Measurements from ENCODE around the gene PKD2.

PKD2 gene

GRCh38 chr4:88035292-88035691 is 27.9 kb downstream of the PKD2 start:
- TF ChIP-seq, protein P1, sequence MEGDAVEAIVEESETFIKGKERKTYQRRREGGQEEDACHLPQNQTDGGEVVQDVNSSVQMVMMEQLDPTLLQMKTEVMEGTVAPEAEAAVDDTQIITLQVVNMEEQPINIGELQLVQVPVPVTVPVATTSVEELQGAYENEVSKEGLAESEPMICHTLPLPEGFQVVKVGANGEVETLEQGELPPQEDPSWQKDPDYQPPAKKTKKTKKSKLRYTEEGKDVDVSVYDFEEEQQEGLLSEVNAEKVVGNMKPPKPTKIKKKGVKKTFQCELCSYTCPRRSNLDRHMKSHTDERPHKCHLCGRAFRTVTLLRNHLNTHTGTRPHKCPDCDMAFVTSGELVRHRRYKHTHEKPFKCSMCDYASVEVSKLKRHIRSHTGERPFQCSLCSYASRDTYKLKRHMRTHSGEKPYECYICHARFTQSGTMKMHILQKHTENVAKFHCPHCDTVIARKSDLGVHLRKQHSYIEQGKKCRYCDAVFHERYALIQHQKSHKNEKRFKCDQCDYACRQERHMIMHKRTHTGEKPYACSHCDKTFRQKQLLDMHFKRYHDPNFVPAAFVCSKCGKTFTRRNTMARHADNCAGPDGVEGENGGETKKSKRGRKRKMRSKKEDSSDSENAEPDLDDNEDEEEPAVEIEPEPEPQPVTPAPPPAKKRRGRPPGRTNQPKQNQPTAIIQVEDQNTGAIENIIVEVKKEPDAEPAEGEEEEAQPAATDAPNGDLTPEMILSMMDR (IDR thresholded peaks at IDR 0.05; ENCODE audit: insufficient read depth, low read length, missing control alignments): no peak
- H3K4me3 ChIP-seq (ENCODE audit: low read depth, low read length): no peak overlapping the region
- POLR2A ChIA-PET: no interaction called here
- CTCF ChIA-PET: interaction anchor here (0.8 to 1.7 kb wide), 7 partner anchors 8 to 186 kb away, joined by 3 to 22 read pairs (median 4); no protein-coding TSS in a partner anchor
- no peak for DNase-seq (ENCODE audit: low read depth, low spot score)

- TF ChIP-seq, protein P1 (IDR thresholded peaks at IDR 0.05; ENCODE audit: insufficient read depth, low read length, missing control alignments): no peak
- ChIA-PET CTCF (interaction anchor here (1.2 to 3.1 kb wide), 5 partner anchors 9 to 188 kb away, joined by 4 to 24 read pairs (median 5); no protein-coding TSS in a partner anchor), POLR2A (no interaction called here)
- no peak for DNase-seq (ENCODE audit: low read depth, low spot score)
- H3K4me3 ChIP-seq (ENCODE audit: low read depth, low read length): no peak overlapping the region
Measured at GRCh38 chr4:88037447-88037846, 30.0 kb downstream of the PKD2 start.

- ChIA-PET CTCF (interaction anchor here (1.2 to 3.1 kb wide), 6 partner anchors 9 to 188 kb away, joined by 4 to 24 read pairs (median 5); no protein-coding TSS in a partner anchor), POLR2A (no interaction called here)
- no peak overlapping the region for H3K4me3 ChIP-seq (ENCODE audit: low read depth, low read length)
- no peak for DNase-seq (ENCODE audit: low read depth, low spot score)
- TF ChIP-seq, protein P1 (IDR thresholded peaks at IDR 0.05; ENCODE audit: insufficient read depth, low read length, missing control alignments): no peak
Measured at GRCh38 chr4:88037936-88038335, 30.5 kb downstream of the PKD2 start.

DNA sequence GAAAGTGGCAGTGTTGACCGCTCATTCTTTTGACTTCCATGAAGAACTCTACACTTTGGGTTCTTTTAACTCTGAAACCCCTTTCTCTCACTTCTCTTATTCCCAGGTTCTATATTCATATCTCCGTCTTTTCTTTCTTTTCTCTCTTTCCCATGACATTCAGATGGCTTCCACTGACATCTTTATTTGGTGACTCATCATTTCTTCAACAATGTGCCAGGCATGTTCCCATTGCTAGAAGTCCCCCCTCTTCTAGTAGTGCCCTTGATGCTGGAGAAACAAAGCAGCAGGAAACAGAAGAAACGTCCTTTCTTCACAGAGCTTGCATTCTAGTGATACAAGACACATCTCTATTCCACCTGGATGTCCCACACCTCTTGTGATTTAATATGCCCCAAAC is 33.3 kb downstream of the PKD2 start:
- TF ChIP-seq, protein P1 (IDR thresholded peaks at IDR 0.05; ENCODE audit: insufficient read depth, low read length, missing control alignments): no peak
- DNase-seq (ENCODE audit: low read depth, low spot score): no peak
- POLR2A ChIA-PET: no interaction called here
- CTCF ChIA-PET: interaction anchor here (1.0 to 1.4 kb wide), 4 partner anchors 8 to 11 kb away, joined by 3 to 11 read pairs (median 4); no protein-coding TSS in a partner anchor
- no peak overlapping the region for H3K4me3 ChIP-seq (ENCODE audit: low read depth, low read length)

GRCh38 chr4:88041626-88042025 is 34.2 kb downstream of the PKD2 start:
- ChIA-PET POLR2A (no interaction called here), CTCF (interaction anchor here (1.0 to 2.3 kb wide), 3 partner anchors 9 to 170 kb away, joined by 5 to 14 read pairs (median 11); no protein-coding TSS in a partner anchor)
- no peak for DNase-seq (ENCODE audit: low read depth, low spot score)
- H3K4me3 ChIP-seq (ENCODE audit: low read depth, low read length): no peak overlapping the region
- TF ChIP-seq, protein P1 (IDR thresholded peaks at IDR 0.05; ENCODE audit: insufficient read depth, low read length, missing control alignments): no peak

DNA sequence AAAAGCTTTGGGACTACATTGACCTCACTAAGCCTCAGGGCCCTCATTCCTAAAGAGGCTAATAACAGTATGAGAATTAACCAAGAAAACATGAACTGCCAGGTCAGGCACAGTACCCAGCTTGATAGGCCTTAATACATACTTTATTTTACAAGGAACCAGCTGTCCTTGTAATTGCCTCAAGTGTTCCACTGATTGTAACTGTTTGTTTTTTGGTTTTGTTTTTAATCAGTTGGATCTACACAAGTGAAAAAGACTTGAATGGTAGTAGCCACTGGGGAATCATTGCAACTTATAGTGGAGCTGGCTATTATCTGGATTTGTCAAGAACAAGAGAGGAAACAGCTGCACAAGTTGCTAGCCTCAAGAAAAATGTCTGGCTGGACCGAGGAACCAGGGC is 35.6 kb downstream of the PKD2 start:
- ChIA-PET POLR2A (no interaction called here), CTCF (interaction anchor here (0.7 to 2.3 kb wide), 3 partner anchors 8 to 168 kb away, joined by 3 to 14 read pairs (median 4); no protein-coding TSS in a partner anchor)
- no peak for DNase-seq (ENCODE audit: low read depth, low spot score)
- no peak overlapping the region for H3K4me3 ChIP-seq (ENCODE audit: low read depth, low read length)
- TF ChIP-seq, protein P1 (IDR thresholded peaks at IDR 0.05; ENCODE audit: insufficient read depth, low read length, missing control alignments): no peak

Measured in AG04449 (cell line).